Vagina (tissue), 2 donors: ENCODE results near the gene CETN2.

Experiments
- CTCF ChIP-seq, 3 experiments: fragments of 450-650 bp in 2 of 3; fragments of 200-600 bp in 1 of 3; sonication (generic) in 1 of 3; IDR thresholded peaks; one replicate each; pipeline ENCODE4 v1.5.1; 2017 to 2019; ENCODE audit warnings: antibody characterized with exemption in 3 of 3, mild to moderate bottlenecking in 2 of 3, moderate library complexity in 2 of 3
- POLR2A ChIP-seq, 2 donors: fragments of 450-650 bp; IDR thresholded peaks; one replicate each; pipeline ENCODE4 v1.6.1; 2017; ENCODE audit warnings: antibody characterized with exemption in 2 of 2, mild to moderate bottlenecking in 2 of 2, moderate library complexity in 2 of 2
- POLR2AphosphoS5 ChIP-seq, 2 donors: sonication (generic); formaldehyde crosslinking; IDR thresholded peaks; one replicate each; pipeline ENCODE4 v1.9.0; 2017; ENCODE audit warnings: antibody characterized with exemption in 2 of 2, mild to moderate bottlenecking in 2 of 2, low read depth in 1 of 2; ENCODE audit not compliant: insufficient read depth in 1 of 2

- TF ChIP-seq CTCF (IDR thresholded peaks at IDR 0.05) = no peak
- no peak for TF ChIP-seq POLR2AphosphoS5 (IDR thresholded peaks at IDR 0.05; ENCODE audit: insufficient read depth in 1 of 2, low read depth in 1 of 2)
- no peak for TF ChIP-seq POLR2A (IDR thresholded peaks at IDR 0.05)
Measured at GRCh38 chrX:152817078-152817764, 13.3 kb downstream of the CETN2 start.
